Measurements from ENCODE around the gene PPP6R3. TPM values are rescaled to one million over a fixed set of nuclear protein-coding genes. Genes with fewer than 3 reads are reported as not detected.

Gene PPP6R3
- total and polyA plus RNA-seq, 10 of the 15 experiments (the other 5 are each of a cell fraction or from before 2014, with no cell fraction given) = 12.4 to 123 (median 74.1) TPM

GRCh38 chr11:68416070-68416578 is 44.4 kb upstream of the PPP6R3 start:
- WGBS (ENCODE audit: insufficient coverage, insufficient replicate concordance, low lambda C conversion rate, missing lambda C conversion rate) = 89% methylated on average over 22 of the region's 22 CpGs
- BruUV-seq (replicated peaks) = no TSS peak
- ChIA-PET POLR2A (no interaction called here), RAD21 (ENCODE audit: unreplicated experiment) (no interaction called here), CTCF (no interaction called here), SMC1A (ENCODE audit: uncharacterized antibody, unreplicated experiment) (no interaction called here)
- Histone ChIP-seq H3K27me3 (replicated peaks in 1 of 2; ENCODE audit: control insufficient read depth in 2 of 2, insufficient read depth in 2 of 2, low read length in 1 of 2) (no peaks in the 10 kb centered on the region), H3K9me3 (replicated peaks; ENCODE audit: control insufficient read depth, insufficient read depth, low read length) (no peaks in the 10 kb centered on the region), H4K20me1 (ENCODE audit: control insufficient read depth, insufficient read depth) (no peaks in the 10 kb centered on the region), H3K4me1 (ENCODE audit: control insufficient read depth, insufficient read depth, low read length) (peaks cover 30% of the 10 kb centered on the region), H3K27ac (ENCODE audit: control insufficient read depth, insufficient read depth) (no peak overlapping the region), H3K4me2 (ENCODE audit: control insufficient read depth, insufficient read depth) (no peak overlapping the region), H3K9ac (ENCODE audit: control insufficient read depth, insufficient read depth, low read length) (no peak overlapping the region), H3K79me2 (ENCODE audit: control insufficient read depth, insufficient read depth, low read length) (no peaks in the 10 kb centered on the region), H2AFZ (ENCODE audit: control insufficient read depth, low read depth, low read length) (no peak overlapping the region), H3K36me3 (ENCODE audit: control insufficient read depth in 2 of 2, insufficient read depth in 2 of 2, low read length in 1 of 2) (peaks cover under 1 to 23% of the 10 kb centered on the region in 2 experiments; a peak in 3 of 4 replicates), H3K4me3 (no peak overlapping the region)
- ATAC-seq (no peak), FAIRE-seq (no peak), DNase-seq (ENCODE audit: low read depth, low spot score) (no peak)
- intact Hi-C loops (cut with micrococcal nuclease; ENCODE audit: unreplicated experiment) (no loop called here), in situ Hi-C loops (cut with MboI) (no loop called here)
- no peak for TF ChIP-seq ZBTB4 (CRISPR knock-in tag; IDR thresholded peaks at IDR 0.05)
- TF ChIP-seq WRNIP1 (IDR thresholded peaks at IDR 0.05; ENCODE audit: borderline replicate concordance, low read depth, low read length) = no peak
- TF ChIP-seq ZBTB11 (CRISPR knock-in tag; IDR thresholded peaks at IDR 0.05) = no peak
- TF ChIP-seq HDGF (IDR thresholded peaks at IDR 0.05) = no peak
- TF ChIP-seq MLLT1 (IDR thresholded peaks at IDR 0.05) = no peak
- no peak for TF ChIP-seq BMI1 (IDR thresholded peaks at IDR 0.05; ENCODE audit: borderline replicate concordance)
- no peak for TF ChIP-seq NR2C2 (IDR thresholded peaks at IDR 0.05; ENCODE audit: borderline replicate concordance, control insufficient read depth, insufficient read length, low read depth)
- TF ChIP-seq TCF12 (IDR thresholded peaks at IDR 0.05; ENCODE audit: low read depth, low read length) = no peak
- TF ChIP-seq CHD2 (IDR thresholded peaks at IDR 0.05; ENCODE audit: borderline replicate concordance, low read depth, low read length) = no peak
- TF ChIP-seq ZBTB33 (IDR thresholded peaks at IDR 0.05) = no peak
- TF ChIP-seq PKNOX1 (IDR thresholded peaks at IDR 0.05) = no peak
- TF ChIP-seq SUPT20H (IDR thresholded peaks at IDR 0.05; ENCODE audit: borderline replicate concordance, control insufficient read depth, low read depth, low read length) = no peak
